MCF 10A (cell line): ENCODE results near the gene ALKBH3. TPM values are rescaled to one million over a fixed set of nuclear protein-coding genes. Genes with fewer than 3 reads are reported as not detected.

Experiments
- BruUV-seq: library from RNA; stranded (reverse); fragments of 400-500 nt; replicated peaks from 2 replicates; lab custom pipeline; 2021; lab: Mats Ljungman, UMichigan
- CTCF ChIA-PET: fragments of 300-600 bp; sonication (Branson Sonifier 250); formaldehyde crosslinking; extraction: SDS; loops from one replicate; lab custom pipeline; 2021; ENCODE audit warnings: antibody characterized with exemption, inconsistent platforms; lab: Yijun Ruan, JAX
- POLR2A ChIA-PET: fragments of 300-600, 350-650 bp; sonication (Branson Sonifier 250); formaldehyde crosslinking; extraction: SDS; loops from one replicate; lab custom pipeline; 2020; ENCODE audit warnings: antibody characterized with exemption, inconsistent platforms; lab: Yijun Ruan, JAX
- DNase-seq: peaks from one replicate; pipeline ENCODE4 v3.0.0-alpha.2; 2018; ENCODE audit not compliant: unreplicated experiment
- H3K27ac Mint-ChIP-seq: one replicate; pipeline ENCODE4 v1.8.0; 2022; ENCODE audit warnings: mild to moderate bottlenecking, low read depth, mixed read lengths; ENCODE audit not compliant: unreplicated experiment
- H3K27me3 Mint-ChIP-seq: one replicate; pipeline ENCODE4 v1.8.0; 2022; ENCODE audit warnings: mixed read lengths; ENCODE audit not compliant: insufficient read depth, unreplicated experiment
- H3K36me3 Mint-ChIP-seq: one replicate; pipeline ENCODE4 v1.8.0; 2022; ENCODE audit warnings: mild to moderate bottlenecking, moderate library complexity, mixed read lengths; ENCODE audit not compliant: insufficient read depth, unreplicated experiment
- H3K4me1 Mint-ChIP-seq: one replicate; pipeline ENCODE4 v1.8.0; 2022; ENCODE audit warnings: mixed read lengths; ENCODE audit not compliant: insufficient read depth, unreplicated experiment
- H3K4me3 Mint-ChIP-seq: one replicate; pipeline ENCODE4 v1.8.0; 2022; ENCODE audit warnings: mild to moderate bottlenecking, moderate library complexity, mixed read lengths; ENCODE audit not compliant: unreplicated experiment
- H3K9me3 Mint-ChIP-seq: one replicate; pipeline ENCODE4 v1.8.0; 2022; ENCODE audit warnings: mixed read lengths; ENCODE audit not compliant: unreplicated experiment
- CTCF ChIP-seq: fragments of 200-600 bp; IDR thresholded peaks from one replicate; pipeline ENCODE4 v1.8.0; 2022; ENCODE audit warnings: antibody characterized with exemption, mild to moderate bottlenecking; ENCODE audit not compliant: unreplicated experiment
- intact Hi-C: fragments of 100-400 bp; cut with micrococcal nuclease; formaldehyde crosslinking; loops from 2 replicates; pipeline ENCODE4 v1.14.1; 2022
- total RNA-seq: library from RNA; stranded (reverse); gene quantifications from 2 replicates; pipeline ENCODE4 v1.2.3, GENCODE V29; 2022

ALKBH3 gene
- total RNA-seq, 1 experiment from 2014 or later = 76.2 TPM

- H3K27ac Mint-ChIP-seq = no peak overlapping the region
- intact Hi-C loops = no loop called here
- H3K27me3 Mint-ChIP-seq = no peaks in the 10 kb centered on the region
- no peaks in the 10 kb centered on the region for H3K9me3 Mint-ChIP-seq
- CTCF ChIA-PET = no interaction called here
- no TSS peak for BruUV-seq
- H3K4me1 Mint-ChIP-seq = peaks cover 22% of the 10 kb centered on the region
- no peak for DNase-seq
- TF ChIP-seq CTCF = no peak
- no peaks in the 10 kb centered on the region for H3K36me3 Mint-ChIP-seq
- POLR2A ChIA-PET = no interaction called here
- no peak overlapping the region for H3K4me3 Mint-ChIP-seq
Observed at GRCh38 chr11:43935424-43935979, 54.9 kb downstream of the ALKBH3 start.

- Mint-ChIP-seq H3K27me3 (peaks cover under 1% of the 10 kb centered on the region), H3K9me3 (no peaks in the 10 kb centered on the region), H3K4me1 (peaks cover 22% of the 10 kb centered on the region), H3K36me3 (no peaks in the 10 kb centered on the region), H3K27ac (no peak overlapping the region), H3K4me3 (no peak overlapping the region)
- intact Hi-C loops = no loop called here
- DNase-seq = no peak
- no peak for TF ChIP-seq CTCF
- ChIA-PET CTCF (interaction anchor here (1.2 to 1.6 kb wide), 3 partner anchors 20 to 46 kb away, joined by 3 to 6 read pairs (median 5); no protein-coding TSS in a partner anchor), POLR2A (no interaction called here)
- no TSS peak for BruUV-seq
Observed at GRCh38 chr11:43936076-43936475, 55.4 kb downstream of the ALKBH3 start.

GRCh38 chr11:43937434-43938411 is 57.1 kb downstream of the ALKBH3 start:
- peak overlapping the region; percentile 94 for H3K27ac Mint-ChIP-seq
- POLR2A ChIA-PET = interaction anchor here (0.6 to 1.3 kb wide), 6 partner anchors 14 to 523 kb away, joined by 3 read pairs; no protein-coding TSS in a partner anchor
- no peak overlapping the region for H3K4me3 Mint-ChIP-seq

More at GRCh38 chr11:43937434-43938411, 57.1 kb downstream of the ALKBH3 start:
- peak; percentile 10 for TF ChIP-seq CTCF
- H3K36me3 Mint-ChIP-seq = no peaks in the 10 kb centered on the region
- CTCF ChIA-PET = interaction anchor here (0.5 to 1.6 kb wide), 13 partner anchors 8 to 451 kb away, joined by 3 to 7 read pairs (median 4); no protein-coding TSS in a partner anchor
- H3K27me3 Mint-ChIP-seq = peaks cover 13% of the 10 kb centered on the region
- H3K9me3 Mint-ChIP-seq = no peaks in the 10 kb centered on the region
- peaks cover 29% of the 10 kb centered on the region for H3K4me1 Mint-ChIP-seq
- DNase-seq = peak; percentile 60
- no TSS peak for BruUV-seq
- intact Hi-C loops = no loop called here
